Measurements from ENCODE around the gene NAPEPLD.
A peak's percentile ranks its signal among the peaks of the same experiment; 100 is the strongest.
"Not testable (repeated sequence)": the region's sequence is repeated elsewhere in the genome, so short reads cannot be mapped to it uniquely, and the experiment has no call there.

Gene NAPEPLD

DNA sequence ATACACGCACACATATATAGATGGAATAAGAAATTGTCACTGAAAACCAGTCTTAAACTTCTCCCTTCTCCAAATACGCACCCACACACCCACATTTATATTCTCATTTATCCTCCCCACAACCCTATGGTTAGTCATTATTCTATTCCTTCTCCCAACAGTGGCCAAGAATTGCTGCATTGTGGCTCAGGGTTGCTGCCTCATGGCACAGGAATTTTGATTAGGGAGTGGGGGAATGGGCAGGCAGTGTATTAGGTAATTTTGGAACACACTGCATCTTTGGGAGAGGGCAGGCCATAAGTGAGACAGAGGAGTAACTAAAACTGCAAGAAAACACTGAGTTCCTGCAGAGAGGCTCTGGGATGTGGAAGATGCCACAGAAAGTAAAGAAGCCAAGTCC lies 35.7 kb downstream of the NAPEPLD start:
- no peak for DNase-seq (ENCODE audit: low spot score)

DNA sequence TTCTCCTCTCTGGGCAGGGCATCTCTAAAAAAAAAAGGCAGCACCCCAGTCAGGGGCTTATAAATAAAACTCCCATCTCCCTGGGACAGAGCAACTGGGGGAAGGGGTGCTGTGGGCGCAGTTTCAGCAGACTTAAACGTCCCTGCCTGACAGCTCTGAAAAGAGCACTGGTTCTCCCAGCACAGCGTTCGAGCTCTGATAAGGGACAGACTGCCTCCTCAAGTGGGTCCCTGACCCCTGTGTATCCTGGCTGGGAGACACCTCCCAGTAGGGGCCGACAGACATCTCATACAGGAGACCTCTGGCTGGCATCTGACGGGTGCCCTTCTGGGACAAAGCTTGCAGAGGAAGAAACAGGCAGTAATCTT lies 42.2 kb downstream of the NAPEPLD start:
- not testable (repeated sequence) for DNase-seq (ENCODE audit: low spot score)

DNA sequence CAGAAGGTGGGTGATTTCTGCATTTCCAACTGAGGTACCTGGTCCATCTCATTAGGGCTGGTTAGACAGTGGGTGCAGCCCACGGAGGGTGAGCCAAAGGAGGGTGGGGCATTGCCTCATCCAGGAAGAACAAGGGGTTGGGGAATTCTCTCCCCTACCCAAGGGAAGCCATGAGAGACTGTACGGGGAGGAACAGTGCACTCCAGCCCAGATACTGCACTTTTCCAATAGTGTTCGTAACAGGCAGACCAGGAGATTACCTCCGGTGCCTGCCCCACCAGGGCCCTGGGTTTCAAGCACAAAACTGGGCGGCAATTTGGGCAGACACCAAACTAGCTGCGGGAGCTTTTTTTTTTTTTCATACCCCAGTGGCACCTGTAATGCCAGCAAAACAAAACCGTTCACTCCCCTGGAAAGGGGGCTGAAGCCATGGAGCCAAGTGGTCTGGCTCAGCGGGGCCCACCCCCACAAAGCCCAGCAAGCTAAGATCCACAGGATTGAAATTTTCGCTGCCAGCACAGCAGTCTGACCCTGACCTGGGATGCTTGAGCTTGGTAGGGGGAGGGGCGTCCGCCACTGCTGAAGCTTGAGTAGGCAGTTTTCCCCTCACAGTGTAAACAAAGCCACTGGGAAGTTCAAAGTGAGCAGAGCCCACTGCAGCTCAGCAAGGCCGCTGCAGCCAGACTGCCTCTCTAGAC lies 42.7 kb downstream of the NAPEPLD start:
- DNase-seq (ENCODE audit: low spot score): no peak

- DNase-seq (ENCODE audit: low spot score): no peak
Observed at GRCh38 chr7:103101543-103101942, 47.4 kb downstream of the NAPEPLD start.

GRCh38 chr7:103100348-103100747 lies 48.6 kb downstream of the NAPEPLD start:
- DNase-seq (ENCODE audit: low spot score): no peak

DNA sequence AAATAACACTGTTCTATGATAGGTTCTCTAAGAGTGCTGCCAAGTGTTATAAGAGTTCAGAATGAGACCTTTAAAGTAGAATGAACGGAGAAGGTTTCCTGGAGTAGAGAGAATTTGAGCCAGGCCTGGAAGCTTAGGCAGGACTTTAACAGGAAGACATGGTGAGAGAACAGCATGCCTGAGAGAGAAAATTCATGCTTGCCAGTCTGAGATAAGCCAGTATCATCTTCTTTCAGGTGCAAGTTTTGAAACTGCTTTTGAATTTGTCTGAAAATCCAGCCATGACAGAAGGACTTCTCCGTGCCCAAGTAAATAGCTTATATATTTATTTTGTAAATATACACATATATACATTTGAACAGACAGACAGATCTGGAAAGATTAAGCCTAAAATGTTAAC lies 51.9 kb downstream of the NAPEPLD start:
- DNase-seq (ENCODE audit: low spot score): no peak

- not testable (repeated sequence) for DNase-seq (ENCODE audit: low spot score)
Observed at GRCh38 chr7:103095558-103095957, 53.3 kb downstream of the NAPEPLD start.

- no peak for DNase-seq (ENCODE audit: low spot score)
Observed at GRCh38 chr7:103094102-103094501, 54.8 kb downstream of the NAPEPLD start.

DNA sequence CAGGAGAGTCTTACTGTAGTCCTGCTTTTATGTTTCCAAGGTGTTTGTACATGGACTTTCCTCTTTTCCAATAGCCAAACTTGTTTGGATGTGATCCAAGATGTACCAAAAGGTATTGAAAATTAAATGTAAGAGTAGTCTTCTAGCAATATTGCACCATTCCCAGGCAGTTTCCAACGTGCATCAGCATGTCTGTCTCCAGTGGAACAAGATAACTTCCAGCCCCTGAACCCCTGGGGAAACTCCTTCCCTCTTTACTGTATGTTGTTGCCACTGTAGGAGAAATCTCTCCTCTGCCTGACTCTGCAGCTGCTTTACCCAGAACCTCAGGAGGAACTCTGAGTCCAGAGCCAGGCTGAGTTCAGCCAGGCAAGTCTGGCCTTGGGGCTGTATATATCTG lies 55.5 kb downstream of the NAPEPLD start:
- DNase-seq (ENCODE audit: low spot score): no peak

- not testable (repeated sequence) for DNase-seq (ENCODE audit: low spot score)
Observed at GRCh38 chr7:103092321-103092720, 56.6 kb downstream of the NAPEPLD start.

GRCh38 chr7:103083210-103083609 lies 65.7 kb downstream of the NAPEPLD start:
- DNase-seq (ENCODE audit: low spot score): no peak

GRCh38 chr7:103082497-103082896 lies 66.4 kb downstream of the NAPEPLD start:
- no peak for DNase-seq (ENCODE audit: low spot score)

DNA sequence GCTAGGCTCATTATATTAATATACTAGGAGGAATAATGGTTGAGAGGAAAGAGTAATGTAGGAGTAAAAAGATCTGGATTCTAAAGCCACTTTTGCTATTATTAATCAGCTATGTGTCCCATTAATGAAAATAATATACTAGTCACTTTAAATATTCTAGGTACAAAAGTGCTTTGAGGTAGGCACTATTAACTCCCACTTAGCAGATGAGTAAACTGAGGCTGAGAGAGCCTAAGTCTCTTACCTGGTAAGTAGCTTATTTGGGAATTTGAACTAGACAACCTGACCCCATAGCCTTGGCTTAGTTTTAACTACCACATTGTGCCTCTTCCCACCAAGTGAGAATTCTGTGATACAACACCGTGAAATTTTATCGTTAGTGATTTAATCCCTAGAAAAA lies 68.0 kb downstream of the NAPEPLD start:
- no peak for DNase-seq (ENCODE audit: low spot score)

GRCh38 chr7:103079836-103080235 lies 69.1 kb downstream of the NAPEPLD start:
- DNase-seq (ENCODE audit: low spot score): no peak

- DNase-seq (ENCODE audit: low spot score): not testable (repeated sequence)
Observed at GRCh38 chr7:103078226-103078625, 70.7 kb downstream of the NAPEPLD start.

DNA sequence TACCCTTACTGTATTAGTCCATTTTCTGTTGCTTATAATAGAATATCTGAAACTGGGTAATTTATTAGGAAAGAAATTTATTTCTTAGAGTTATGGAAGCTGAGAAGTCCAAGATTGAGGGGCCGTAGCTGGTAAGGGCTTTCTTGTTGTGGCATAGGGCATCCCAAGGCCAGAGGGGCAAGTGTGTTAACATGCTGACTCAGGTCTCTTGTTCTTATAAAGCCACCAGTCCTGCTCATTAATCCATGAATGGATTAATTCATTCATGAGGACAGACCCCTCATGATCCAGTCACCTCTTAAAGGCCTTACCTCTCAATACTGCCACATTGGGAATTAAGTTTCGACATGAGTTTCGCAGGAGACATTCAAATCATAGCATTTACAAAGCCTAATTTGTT lies 71.6 kb downstream of the NAPEPLD start:
- DNase-seq (ENCODE audit: low spot score): no peak

- no peak for DNase-seq (ENCODE audit: low spot score)
Observed at GRCh38 chr7:103076764-103077163, 72.1 kb downstream of the NAPEPLD start.

GRCh38 chr7:103075337-103075918 lies 73.5 kb downstream of the NAPEPLD start:
- DNase-seq (ENCODE audit: low spot score): peak; percentile 66

DNA sequence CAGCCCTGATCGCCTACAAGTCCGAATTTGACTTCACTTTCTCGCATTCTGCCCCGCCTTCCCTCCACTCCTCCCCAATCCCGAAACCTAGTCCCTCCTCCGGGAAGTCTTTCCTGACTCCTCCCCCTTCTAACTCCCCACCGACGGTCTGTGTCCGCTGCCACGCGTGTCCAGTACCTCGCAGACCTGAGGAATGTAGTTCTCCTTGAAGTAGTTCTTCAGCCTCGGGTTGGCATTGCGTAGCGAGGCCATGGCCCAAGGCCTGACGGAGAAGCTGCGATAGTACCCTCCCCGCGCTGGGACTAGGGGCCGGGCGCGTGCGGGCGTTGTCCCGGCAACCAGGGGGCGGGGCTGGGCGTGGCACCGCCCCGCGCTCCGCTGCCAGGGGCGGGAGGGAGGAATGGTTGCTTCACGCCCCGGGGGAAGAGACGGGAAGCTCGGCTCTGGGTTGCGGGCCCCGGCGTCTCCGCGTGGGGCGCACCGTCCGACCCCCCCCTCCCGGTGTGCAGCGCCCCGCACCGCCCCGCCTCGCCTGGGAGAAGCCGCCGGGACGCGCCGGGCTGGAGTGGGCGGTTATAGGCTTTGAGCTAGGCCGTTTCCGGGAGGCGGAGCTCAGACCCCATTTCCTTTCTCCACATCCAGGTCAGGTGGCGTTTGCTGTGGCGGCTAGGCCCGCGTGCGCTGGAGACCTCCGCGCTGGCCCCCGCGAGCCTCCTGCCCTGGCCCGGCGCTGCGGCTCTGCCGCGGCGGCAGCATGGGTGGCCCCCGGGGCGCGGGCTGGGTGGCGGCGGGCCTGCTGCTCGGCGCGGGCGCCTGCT lies 74.2 kb downstream of the NAPEPLD start, which contains the start of the genes ARMC10 and FBXL13:
TSS of gene ARMC10 (plus strand) at position 622 of the 818 bp plus-strand sequence. CDS start at position 755, 133 bp downstream.
TSS of gene FBXL13 (minus strand) at position 278 of the 818 bp plus-strand sequence.
- DNase-seq (ENCODE audit: low spot score): peak; percentile 91

GRCh38 chr7:103073989-103074518 lies 74.8 kb downstream of the NAPEPLD start:
- DNase-seq (ENCODE audit: low spot score): no peak

DNA sequence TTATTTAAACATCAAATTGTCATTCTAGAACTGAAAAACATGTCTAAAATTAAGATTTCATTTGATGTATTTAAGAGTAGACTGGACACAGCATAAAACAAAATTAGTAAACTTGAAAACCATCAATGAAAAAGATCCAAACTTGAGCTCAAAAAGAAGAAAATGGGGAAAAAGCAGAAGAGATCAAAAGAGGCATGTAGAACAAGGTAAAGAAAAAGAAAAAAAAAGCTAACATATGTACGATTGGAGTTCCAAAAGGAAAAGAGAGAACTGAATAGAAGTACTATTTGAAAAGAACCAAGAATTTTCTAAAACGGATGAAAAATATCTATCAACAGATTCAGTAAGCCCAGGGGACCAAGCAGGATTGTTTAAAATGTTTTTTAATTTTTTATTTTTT lies 77.9 kb downstream of the NAPEPLD start:
- DNase-seq (ENCODE audit: low spot score): no peak
